B cell (primary cell): ENCODE data around the gene PPP2R5C.
"Not testable (repeated sequence)": the region's sequence is repeated elsewhere in the genome, so short reads cannot be mapped to it uniquely, and the experiment has no call there.

ENCODE experiments used
- CTCF ChIP-seq: fragments of 200-600 bp; IDR thresholded peaks from one replicate; pipeline ENCODE4 v1.8.0; 2022; ENCODE audit warnings: antibody characterized with exemption, mild to moderate bottlenecking
- EZH2 ChIP-seq: IDR thresholded peaks from 2 replicates; pipeline ENCODE4 v1.6.1; 2012; ENCODE audit warnings: borderline replicate concordance, low read depth, mild to moderate bottlenecking, moderate library complexity, low read length; ENCODE audit not compliant: insufficient read depth, poor library complexity, severe bottlenecking

- not testable (repeated sequence) for TF ChIP-seq CTCF, EZH2
Measured at GRCh38 chr14:101712341-101712740, 49.2 kb upstream of the PPP2R5C start.
